Esophagus muscularis mucosa (tissue), 4 donors: ENCODE measurements around the gene SBNO2. TPM values are rescaled to one million over a fixed set of nuclear protein-coding genes. Genes with fewer than 3 reads are reported as not detected.

Experiments
- DNase-seq: peaks from one replicate; pipeline ENCODE4 v3.0.0-alpha.2; 2017; ENCODE audit errors: extremely low spot score
- H3K27ac ChIP-seq, 4 donors: fragments of 200-600 bp; sonication (generic); replicated peaks in 1 of 4; 1 replicate in 3 of 4; 2 replicates in 1 of 4; pipeline ENCODE4 v1.5.1; 2016 to 2019; ENCODE audit warnings: mild to moderate bottlenecking in 1 of 4
- H3K27me3 ChIP-seq, 4 donors: fragments of 200-600 bp; sonication (generic); one replicate each; pipeline versions ENCODE4 v1.5.1 to v1.6.0; 2016 to 2019
- H3K36me3 ChIP-seq, 4 donors: fragments of 200-600 bp; sonication (generic); one replicate each; pipeline ENCODE4 v1.5.1; 2016 to 2019
- H3K4me1 ChIP-seq, 4 donors: fragments of 200-600 bp; sonication (generic); one replicate each; pipeline ENCODE4 v1.5.1; 2016 to 2019
- H3K4me3 ChIP-seq, 4 donors: fragments of 200-600 bp; sonication (generic); 1 replicate in 2 of 4; 2 replicates in 2 of 4; pipeline ENCODE4 v1.5.1; 2016 to 2019; ENCODE audit warnings: mild to moderate bottlenecking in 4 of 4, moderate library complexity in 1 of 4
- H3K9me3 ChIP-seq, 4 donors: fragments of 200-600 bp; sonication (generic); 1 replicate in 3 of 4; 2 replicates in 1 of 4; pipeline ENCODE4 v1.5.1; 2016 to 2019
- EP300 ChIP-seq: sonication (generic); formaldehyde crosslinking; IDR thresholded peaks from one replicate; pipeline ENCODE4 v1.6.1; 2017; ENCODE audit warnings: antibody characterized with exemption
- POLR2A ChIP-seq: fragments of 450-650 bp; IDR thresholded peaks from one replicate; pipeline ENCODE4 v1.6.1; 2017; ENCODE audit warnings: antibody characterized with exemption, moderate library complexity, mild to moderate bottlenecking, low read depth
- POLR2AphosphoS5 ChIP-seq, 2 donors: sonication (generic); formaldehyde crosslinking; IDR thresholded peaks; one replicate each; pipeline ENCODE4 v1.6.1; 2017; ENCODE audit warnings: antibody characterized with exemption in 2 of 2
- WGBS: methylation state at CpG from one replicate; pipeline ENCODE4 v1.1.5; 2018; 5-methylcytosine and 5-hydroxymethylcytosine counted together
- intact Hi-C: fragments of 100-400 bp; cut with DNase I; formaldehyde crosslinking; loops from one replicate; pipeline ENCODE4 v1.15.1; 2023
- total RNA-seq, 4 donors: library from RNA; depleted of rRNA; stranded (reverse); fragments of >200 nt; gene quantifications; one replicate each; pipeline versions ENCODE4 v1.1.0 to v1.2.1, GENCODE V29; 2016
- TF ChIP-seq, protein P1 (sequence below), 3 experiments: fragments of 200-600 bp in 2 of 3; fragments of 450-650 bp in 1 of 3; sonication (generic) in 2 of 3; IDR thresholded peaks; one replicate each; pipeline ENCODE4 v1.5.1; 2017 to 2019; ENCODE audit warnings: antibody characterized with exemption in 3 of 3, mild to moderate bottlenecking in 2 of 3, moderate library complexity in 1 of 3

SBNO2 gene
- total RNA-seq, 4 donors from 2014 or later, result 16.2 to 141 (median 30.5) TPM

DNA sequence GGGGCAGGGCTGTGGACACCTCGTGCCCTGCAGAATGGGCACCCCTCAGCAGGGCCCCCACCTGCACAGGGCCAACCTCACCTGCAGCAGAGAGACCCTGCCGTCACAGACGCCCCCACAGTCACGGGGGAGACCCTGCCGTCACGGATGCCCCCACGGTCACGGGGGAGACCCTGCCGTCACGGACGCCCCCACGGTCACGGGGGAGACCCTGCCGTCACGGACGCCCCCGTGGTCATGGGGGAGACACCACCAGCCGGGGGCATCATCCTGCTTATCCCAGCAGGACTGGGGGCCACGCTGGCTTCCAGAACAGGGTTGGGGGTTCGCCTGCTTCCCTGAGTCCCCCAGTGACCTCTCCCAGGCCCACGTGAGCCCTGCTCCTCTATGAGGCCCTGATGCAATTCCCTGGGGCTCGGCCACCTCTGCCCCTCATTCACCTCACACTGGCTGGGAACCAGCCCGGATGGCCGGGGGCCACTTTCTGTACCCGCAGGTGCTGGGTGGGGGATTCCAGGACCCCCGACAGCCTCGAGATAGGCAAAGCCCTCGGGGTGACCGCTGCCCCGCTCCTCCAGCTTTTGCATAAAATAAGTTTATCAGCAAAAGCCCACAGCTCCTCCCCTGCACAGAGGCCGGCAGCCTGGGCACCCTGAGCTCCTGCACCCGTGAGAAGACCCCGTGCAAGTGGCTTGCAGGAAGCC, 23.6 kb downstream of the SBNO2 start:
- no peak overlapping the region for H3K4me3 ChIP-seq
- peaks cover 48 to 58% (median 52%) of the 10 kb centered on the region in 4 donors for H3K4me1 ChIP-seq
- WGBS, result 91% methylated on average over 18 of the region's 33 CpGs
- H3K27me3 ChIP-seq, result no peaks in the 10 kb centered on the region
- peak overlapping the region in 3 of 4 donors; percentile 7 to 50 (median 27) for H3K27ac ChIP-seq
- no peak for DNase-seq
- peaks cover 0 to 80% (median 64%) of the 10 kb centered on the region in 4 donors for H3K36me3 ChIP-seq
- intact Hi-C loops, result no loop called here
- TF ChIP-seq POLR2A (no peak), POLR2AphosphoS5 (IDR thresholded peaks at IDR 0.05) (no peak), EP300 (no peak)
- TF ChIP-seq, protein P1, sequence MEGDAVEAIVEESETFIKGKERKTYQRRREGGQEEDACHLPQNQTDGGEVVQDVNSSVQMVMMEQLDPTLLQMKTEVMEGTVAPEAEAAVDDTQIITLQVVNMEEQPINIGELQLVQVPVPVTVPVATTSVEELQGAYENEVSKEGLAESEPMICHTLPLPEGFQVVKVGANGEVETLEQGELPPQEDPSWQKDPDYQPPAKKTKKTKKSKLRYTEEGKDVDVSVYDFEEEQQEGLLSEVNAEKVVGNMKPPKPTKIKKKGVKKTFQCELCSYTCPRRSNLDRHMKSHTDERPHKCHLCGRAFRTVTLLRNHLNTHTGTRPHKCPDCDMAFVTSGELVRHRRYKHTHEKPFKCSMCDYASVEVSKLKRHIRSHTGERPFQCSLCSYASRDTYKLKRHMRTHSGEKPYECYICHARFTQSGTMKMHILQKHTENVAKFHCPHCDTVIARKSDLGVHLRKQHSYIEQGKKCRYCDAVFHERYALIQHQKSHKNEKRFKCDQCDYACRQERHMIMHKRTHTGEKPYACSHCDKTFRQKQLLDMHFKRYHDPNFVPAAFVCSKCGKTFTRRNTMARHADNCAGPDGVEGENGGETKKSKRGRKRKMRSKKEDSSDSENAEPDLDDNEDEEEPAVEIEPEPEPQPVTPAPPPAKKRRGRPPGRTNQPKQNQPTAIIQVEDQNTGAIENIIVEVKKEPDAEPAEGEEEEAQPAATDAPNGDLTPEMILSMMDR (IDR thresholded peaks at IDR 0.05), result no peak
- no peaks in the 10 kb centered on the region for H3K9me3 ChIP-seq

DNA sequence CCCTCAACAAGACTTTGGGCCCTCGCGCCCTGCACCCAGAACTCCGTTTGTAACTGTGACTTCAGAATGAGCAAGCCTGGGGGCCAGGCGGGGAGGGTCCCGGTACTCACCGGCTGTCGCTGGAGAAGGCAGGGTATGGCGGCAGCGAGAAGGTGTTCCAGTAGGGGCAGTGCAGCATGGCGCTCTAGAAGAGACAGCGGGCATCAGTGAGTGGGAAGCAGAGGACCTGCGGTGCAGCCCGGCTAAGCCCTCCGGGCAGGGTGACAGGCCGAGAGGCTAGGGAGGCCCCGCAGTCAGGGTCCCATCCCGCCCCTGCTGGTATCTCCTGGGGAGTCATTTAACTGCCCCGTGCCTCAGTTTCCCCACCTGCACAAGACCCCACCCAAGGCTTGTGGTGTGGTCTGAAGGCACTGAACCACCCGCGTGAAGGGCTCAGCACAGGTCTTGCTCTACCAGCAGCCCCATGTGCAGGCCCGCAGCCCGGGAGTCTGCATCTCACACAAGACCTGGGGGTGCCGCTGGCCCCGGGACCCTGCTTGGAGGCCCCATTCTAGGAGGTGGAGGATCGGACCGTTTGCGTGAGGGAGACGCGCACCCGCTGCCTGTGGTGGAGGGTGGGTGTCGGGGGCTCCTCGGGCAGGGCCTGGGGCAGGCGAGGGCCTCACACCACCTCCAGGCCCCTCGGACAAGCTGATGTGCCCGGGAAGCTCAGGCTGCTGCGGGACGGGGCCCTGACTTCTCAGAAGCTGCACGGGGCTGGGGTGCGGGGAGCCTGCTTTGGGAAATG, 24.6 kb downstream of the SBNO2 start:
- no peak for DNase-seq
- H3K36me3 ChIP-seq, result peaks cover 0 to 83% (median 67%) of the 10 kb centered on the region in 4 donors
- WGBS, result 91% methylated on average over 35 of the region's 39 CpGs

DNA sequence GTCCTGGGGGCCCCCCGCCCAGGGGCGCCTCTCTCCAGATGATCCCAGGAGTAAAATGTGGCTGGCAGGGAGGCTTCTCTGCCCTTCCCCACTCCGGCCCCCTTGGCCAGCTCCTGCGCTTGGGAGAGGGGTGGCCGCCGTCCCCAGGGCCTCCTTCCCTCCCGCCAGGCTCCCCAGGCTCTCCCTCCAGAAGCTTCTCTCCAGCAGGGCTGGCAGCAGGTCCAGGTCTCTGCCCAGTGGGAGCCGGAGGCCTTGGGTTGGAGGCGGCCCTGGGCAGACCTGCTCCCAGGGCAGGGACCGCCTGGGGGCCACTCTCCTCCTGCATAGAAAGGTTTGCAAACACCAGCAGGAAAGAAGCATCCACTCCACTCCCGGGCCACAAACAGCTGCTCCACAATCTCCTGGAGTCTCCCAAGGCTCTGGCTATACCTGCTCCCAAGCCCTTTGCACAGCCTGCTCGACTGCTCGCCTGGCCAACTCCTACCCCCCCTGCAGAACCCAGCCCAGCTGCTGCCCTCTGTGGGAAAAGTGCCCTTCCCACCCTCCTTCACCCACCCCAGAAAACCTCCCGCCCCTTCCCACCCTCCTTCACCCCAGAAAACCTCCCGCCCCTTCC, 26.0 kb downstream of the SBNO2 start:
- 78% methylated on average over 6 of the region's 15 CpGs for WGBS
- H3K36me3 ChIP-seq, result peaks cover 4 to 85% (median 73%) of the 10 kb centered on the region in 4 donors

More for the DNA sequence above, 24.6 kb downstream of the SBNO2 start:
- Histone ChIP-seq H3K27me3 (no peaks in the 10 kb centered on the region), H3K9me3 (no peaks in the 10 kb centered on the region), H3K4me1 (peaks cover 38 to 47% (median 42%) of the 10 kb centered on the region in 4 donors), H3K4me3 (no peak overlapping the region), H3K27ac (no peak overlapping the region)
- intact Hi-C loops, result no loop called here
- TF ChIP-seq EP300, result no peak
- TF ChIP-seq, protein P1 (IDR thresholded peaks at IDR 0.05), result no peak
- TF ChIP-seq POLR2A, result no peak
- TF ChIP-seq POLR2AphosphoS5 (IDR thresholded peaks at IDR 0.05), result no peak

More for the DNA sequence above, 26.0 kb downstream of the SBNO2 start:
- peaks cover 28 to 38% (median 32%) of the 10 kb centered on the region in 4 donors for H3K4me1 ChIP-seq
- TF ChIP-seq EP300, result no peak
- TF ChIP-seq POLR2A, result no peak
- TF ChIP-seq POLR2AphosphoS5 (IDR thresholded peaks at IDR 0.05), result no peak
- TF ChIP-seq, protein P1 (IDR thresholded peaks at IDR 0.05), result no peak
- H3K27me3 ChIP-seq, result no peaks in the 10 kb centered on the region
- intact Hi-C loops, result no loop called here
- H3K9me3 ChIP-seq, result no peaks in the 10 kb centered on the region
- no peak overlapping the region for H3K27ac ChIP-seq
- DNase-seq, result no peak
- H3K4me3 ChIP-seq, result no peak overlapping the region
